ENCODE results near the gene ARHGAP30. TPM values are rescaled to one million over a fixed set of nuclear protein-coding genes. Genes with fewer than 3 reads are reported as not detected.

ARHGAP30 gene
- total and polyA plus RNA-seq, 4 donors = 10.5 to 66.3 (median 33.8) TPM

DNA sequence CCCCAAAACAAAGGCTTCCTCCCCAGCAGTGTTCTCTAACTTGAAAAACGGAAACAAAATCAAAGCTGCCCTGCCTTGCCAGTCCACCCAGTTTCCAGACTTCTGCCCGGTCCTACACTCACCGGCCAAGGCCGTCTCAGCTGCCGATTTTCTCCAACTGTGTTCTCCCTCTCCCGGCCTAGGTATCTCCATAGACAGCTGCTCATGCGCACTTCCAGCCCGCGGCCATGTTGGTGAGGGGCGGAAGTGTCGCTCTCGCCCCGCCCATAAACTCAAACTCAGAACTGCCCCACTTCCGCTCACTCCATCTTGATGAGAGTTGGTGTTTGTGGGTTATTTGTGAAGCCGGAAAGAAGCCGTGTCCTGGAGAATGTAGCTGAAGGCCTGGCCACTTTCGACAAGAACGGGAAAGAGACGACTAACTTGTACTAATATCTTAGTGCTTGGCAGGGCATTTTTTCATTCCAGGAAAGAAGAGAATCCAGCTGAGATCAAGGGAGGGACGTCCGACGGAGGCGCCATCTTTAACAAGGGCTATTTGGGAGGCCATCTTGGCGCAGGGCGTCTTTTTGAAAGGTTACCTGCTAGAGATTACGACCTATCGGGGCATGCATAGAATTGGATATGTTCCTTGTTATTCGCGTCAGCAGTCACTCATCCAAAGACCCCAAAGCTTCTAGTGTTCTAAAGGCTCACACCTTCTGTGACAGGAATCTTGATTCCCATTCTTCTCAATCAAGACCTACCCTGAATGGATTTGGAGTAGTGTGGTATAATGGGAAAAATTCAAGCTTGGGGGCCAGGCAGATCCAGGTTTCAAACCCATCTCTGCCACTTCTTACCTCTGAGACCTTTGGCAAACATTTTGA is 23.7 kb downstream of the ARHGAP30 start, which contains the start of gene USF1:
TSS of gene USF1 (minus strand) at position 242 of the 869 bp plus-strand sequence. CDS start 2,702 bp downstream, outside the sequence.
- Histone ChIP-seq H3K4me1 (ENCODE audit: control insufficient read depth in 5 of 5, insufficient read depth in 5 of 5, low read length in 5 of 5) (peaks cover 5 to 11% (median 5%) of the 10 kb centered on the region in 5 donors), H3K27me3 (ENCODE audit: control insufficient read depth in 3 of 3, insufficient read depth in 3 of 3, low read length in 2 of 3) (no peaks in the 10 kb centered on the region), H3K4me3 (peak within 1 kb of the TSS; percentile 71), H3K27ac (ENCODE audit: low read depth in 1 of 2, low read length in 1 of 2) (peak within 1 kb of the TSS; percentile 95 to 96), H3K9ac (ENCODE audit: insufficient read depth in 1 of 2, low read length in 2 of 2) (peak within 1 kb of the TSS; percentile 79 to 93), H3K9me3 (ENCODE audit: control insufficient read depth in 4 of 4, insufficient read depth in 3 of 4, low read length in 3 of 4) (peaks cover 0 to 10% (median 4%) of the 10 kb centered on the region in 4 donors), H3K36me3 (ENCODE audit: control insufficient read depth in 4 of 4, insufficient read depth in 4 of 4, low read length in 4 of 4) (peaks cover 17 to 23% (median 21%) of the 10 kb centered on the region in 4 donors)
- TF ChIP-seq, protein P1, sequence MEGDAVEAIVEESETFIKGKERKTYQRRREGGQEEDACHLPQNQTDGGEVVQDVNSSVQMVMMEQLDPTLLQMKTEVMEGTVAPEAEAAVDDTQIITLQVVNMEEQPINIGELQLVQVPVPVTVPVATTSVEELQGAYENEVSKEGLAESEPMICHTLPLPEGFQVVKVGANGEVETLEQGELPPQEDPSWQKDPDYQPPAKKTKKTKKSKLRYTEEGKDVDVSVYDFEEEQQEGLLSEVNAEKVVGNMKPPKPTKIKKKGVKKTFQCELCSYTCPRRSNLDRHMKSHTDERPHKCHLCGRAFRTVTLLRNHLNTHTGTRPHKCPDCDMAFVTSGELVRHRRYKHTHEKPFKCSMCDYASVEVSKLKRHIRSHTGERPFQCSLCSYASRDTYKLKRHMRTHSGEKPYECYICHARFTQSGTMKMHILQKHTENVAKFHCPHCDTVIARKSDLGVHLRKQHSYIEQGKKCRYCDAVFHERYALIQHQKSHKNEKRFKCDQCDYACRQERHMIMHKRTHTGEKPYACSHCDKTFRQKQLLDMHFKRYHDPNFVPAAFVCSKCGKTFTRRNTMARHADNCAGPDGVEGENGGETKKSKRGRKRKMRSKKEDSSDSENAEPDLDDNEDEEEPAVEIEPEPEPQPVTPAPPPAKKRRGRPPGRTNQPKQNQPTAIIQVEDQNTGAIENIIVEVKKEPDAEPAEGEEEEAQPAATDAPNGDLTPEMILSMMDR (IDR thresholded peaks at IDR 0.05; ENCODE audit: control extremely low read depth, extremely low read depth) = no peak
- peak; percentile 97 to 99 (median 99) for DNase-seq
- WGBS, 2 donors = 0 to 1% methylated on average over 29 of the region's 29 CpGs
- ATAC-seq (ENCODE audit: insufficient read depth, low FRiP score) = peak; percentile 95

DNA sequence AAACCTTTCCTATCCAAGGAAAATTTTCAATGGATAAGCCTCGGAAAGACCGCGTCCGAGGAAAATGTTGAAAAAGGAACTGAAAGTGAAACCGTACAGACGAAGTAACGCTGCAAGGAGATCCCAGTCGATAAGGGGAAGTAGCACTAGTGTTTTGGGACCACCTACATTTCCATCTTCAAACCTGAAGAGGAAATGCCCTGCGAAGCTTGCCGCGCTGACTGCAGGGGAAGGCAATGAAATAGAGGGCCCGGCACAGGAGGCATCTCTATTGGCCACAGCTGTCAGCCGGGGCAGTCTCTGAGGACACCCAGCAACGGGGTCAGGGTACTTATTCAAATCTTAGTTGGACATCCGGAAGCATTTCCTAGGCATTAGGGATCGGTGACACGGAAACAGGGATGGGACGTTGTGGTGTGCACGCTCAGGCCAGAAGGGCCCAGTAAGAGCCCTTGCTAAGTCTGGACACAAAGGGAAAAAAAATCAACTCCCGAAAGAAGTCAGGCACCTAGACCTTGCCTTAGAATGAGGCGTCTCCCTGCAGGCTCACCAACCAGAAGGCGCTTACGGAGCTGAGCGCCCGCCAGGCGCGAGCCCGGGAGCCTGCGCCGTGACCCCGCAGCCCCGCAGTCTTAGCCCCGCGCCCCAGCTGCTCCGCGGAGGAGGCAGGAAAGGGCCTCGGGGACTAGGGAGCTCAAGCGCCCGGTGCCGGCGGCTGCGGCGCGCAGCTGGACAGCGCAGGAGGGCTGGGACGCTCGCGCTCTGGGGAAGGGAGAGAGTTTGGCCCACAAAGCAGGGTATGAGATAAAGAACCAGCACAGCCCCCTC is 24.6 kb downstream of the ARHGAP30 start:
- TF ChIP-seq, protein P1 (IDR thresholded peaks at IDR 0.05; ENCODE audit: control extremely low read depth, extremely low read depth) = no peak
- H3K4me1 ChIP-seq (ENCODE audit: control insufficient read depth in 5 of 5, insufficient read depth in 5 of 5, low read length in 5 of 5) = peaks cover 5 to 11% (median 5%) of the 10 kb centered on the region in 5 donors
- peak overlapping the region; percentile 95 to 96 for H3K27ac ChIP-seq (ENCODE audit: low read depth in 1 of 2, low read length in 1 of 2)
- DNase-seq (peak; percentile 79 to 83 (median 81)), ATAC-seq (ENCODE audit: insufficient read depth, low FRiP score) (peak; percentile 70)
- peak overlapping the region; percentile 71 for H3K4me3 ChIP-seq
- H3K9me3 ChIP-seq (ENCODE audit: control insufficient read depth in 4 of 4, insufficient read depth in 3 of 4, low read length in 3 of 4) = peaks cover 0 to 10% (median 4%) of the 10 kb centered on the region in 4 donors
- peaks cover 23 to 30% (median 25%) of the 10 kb centered on the region in 4 donors for H3K36me3 ChIP-seq (ENCODE audit: control insufficient read depth in 4 of 4, insufficient read depth in 4 of 4, low read length in 4 of 4)
- no peaks in the 10 kb centered on the region for H3K27me3 ChIP-seq (ENCODE audit: control insufficient read depth in 3 of 3, insufficient read depth in 3 of 3, low read length in 2 of 3)
- 0 to 1% methylated on average over 46 to 48 of the region's 48 CpGs for WGBS, 2 donors
- H3K9ac ChIP-seq (ENCODE audit: insufficient read depth in 1 of 2, low read length in 2 of 2) = peak overlapping the region; percentile 79 to 93

DNA sequence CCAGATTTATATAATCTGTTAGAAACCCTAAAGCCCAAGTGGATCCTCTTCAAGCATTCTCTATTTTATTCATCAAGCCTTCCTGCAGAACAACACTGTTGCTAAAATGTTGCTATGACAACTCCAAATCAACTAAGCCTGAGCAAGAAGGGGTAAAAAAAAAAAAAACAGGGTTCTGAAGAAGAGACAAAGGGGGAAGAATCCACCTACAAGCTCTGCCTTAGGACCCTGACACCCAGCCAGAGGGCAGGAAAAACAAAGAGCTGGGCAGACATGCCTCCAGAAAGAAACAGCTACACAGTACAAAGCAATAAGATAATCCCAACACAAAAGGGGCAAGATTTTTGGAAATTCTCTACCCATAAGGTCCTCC is 25.2 kb downstream of the ARHGAP30 start:
- no peaks in the 10 kb centered on the region for H3K27me3 ChIP-seq (ENCODE audit: control insufficient read depth in 3 of 3, insufficient read depth in 3 of 3, low read length in 2 of 3)
- H3K4me3 ChIP-seq = peak overlapping the region; percentile 71
- TF ChIP-seq, protein P1 (IDR thresholded peaks at IDR 0.05; ENCODE audit: control extremely low read depth, extremely low read depth) = no peak
- H3K4me1 ChIP-seq (ENCODE audit: control insufficient read depth in 5 of 5, insufficient read depth in 5 of 5, low read length in 5 of 5) = peaks cover 5 to 11% (median 5%) of the 10 kb centered on the region in 5 donors
- peaks cover 28 to 36% (median 31%) of the 10 kb centered on the region in 4 donors for H3K36me3 ChIP-seq (ENCODE audit: control insufficient read depth in 4 of 4, insufficient read depth in 4 of 4, low read length in 4 of 4)
- peak overlapping the region; percentile 95 to 96 for H3K27ac ChIP-seq (ENCODE audit: low read depth in 1 of 2, low read length in 1 of 2)
- H3K9ac ChIP-seq (ENCODE audit: insufficient read depth in 1 of 2, low read length in 2 of 2) = peak overlapping the region; percentile 79 to 93
- H3K9me3 ChIP-seq (ENCODE audit: control insufficient read depth in 4 of 4, insufficient read depth in 3 of 4, low read length in 3 of 4) = peaks cover 0 to 10% (median 5%) of the 10 kb centered on the region in 4 donors
- DNase-seq = no peak
- no peak for ATAC-seq (ENCODE audit: insufficient read depth, low FRiP score)
